Breast epithelium (tissue), 4 donors: ENCODE data around the gene FNDC3B. TPM values are rescaled to one million over a fixed set of nuclear protein-coding genes. Genes with fewer than 3 reads are reported as not detected.
A peak's percentile ranks its signal among the peaks of the same experiment; 100 is the strongest.

Experiments used
- DNase-seq, 2 donors: peaks; one replicate each; pipeline ENCODE4 v3.0.0-alpha.2; 2019; ENCODE audit warnings: low spot score in 2 of 2
- H3K27ac ChIP-seq, 2 donors: fragments of 200-600 bp; sonication (generic) in 1 of 2; one replicate each; pipeline ENCODE4 v1.5.1; 2016 to 2019; ENCODE audit warnings: mild to moderate bottlenecking in 1 of 2
- H3K27me3 ChIP-seq, 2 donors: fragments of 200-600 bp; sonication (generic) in 1 of 2; one replicate each; pipeline versions ENCODE4 v1.5.1 to v1.6.0; 2017 to 2019; ENCODE audit warnings: control low read depth in 1 of 2, mild to moderate bottlenecking in 1 of 2
- H3K36me3 ChIP-seq: fragments of 200-600 bp; one replicate; pipeline ENCODE4 v1.5.1; 2019
- H3K4me1 ChIP-seq, 2 donors: fragments of 200-600 bp; sonication (generic); one replicate each; pipeline ENCODE4 v1.5.1; 2016 to 2019; ENCODE audit warnings: control low read depth in 1 of 2
- H3K4me3 ChIP-seq, 3 donors: fragments of 200-600 bp; sonication (generic); 1 replicate in 2 of 3; 2 replicates in 1 of 3; pipeline ENCODE4 v1.5.1; 2016 to 2019; ENCODE audit warnings: mild to moderate bottlenecking in 3 of 3, moderate library complexity in 2 of 3
- H3K9me3 ChIP-seq, 2 donors: fragments of 200-600 bp; sonication (generic) in 1 of 2; one replicate each; pipeline ENCODE4 v1.5.1; 2016 to 2019; ENCODE audit warnings: control low read depth in 1 of 2
- CTCF ChIP-seq, 3 donors: fragments of 450-650 bp; IDR thresholded peaks; one replicate each; pipeline ENCODE4 v1.5.1; 2016 to 2017; ENCODE audit warnings: antibody characterized with exemption in 3 of 3, mild to moderate bottlenecking in 3 of 3, moderate library complexity in 3 of 3
- POLR2A ChIP-seq: fragments of 450-650 bp; IDR thresholded peaks from one replicate; pipeline ENCODE4 v1.6.1; 2016; ENCODE audit warnings: antibody characterized with exemption, mild to moderate bottlenecking, moderate library complexity
- POLR2AphosphoS5 ChIP-seq, 3 donors: sonication (generic); formaldehyde crosslinking; IDR thresholded peaks; one replicate each; pipeline ENCODE4 v1.6.1; 2017; ENCODE audit warnings: antibody characterized with exemption in 3 of 3
- intact Hi-C: fragments of 100-400 bp; cut with DNase I; formaldehyde crosslinking; loops from one replicate; pipeline ENCODE4 v1.15.1; 2023; ENCODE audit warnings: low total_unique reads
- total RNA-seq, 3 donors: library from RNA; depleted of rRNA; stranded (reverse); fragments of >200 nt; gene quantifications; one replicate each; pipeline ENCODE4 v1.1.0, GENCODE V29; 2016

FNDC3B gene
- total RNA-seq, 3 donors from 2014 or later = 131 to 172 (median 149) TPM

GRCh38 chr3:172135185-172135584 is 95.8 kb downstream of the FNDC3B start:
- TF ChIP-seq POLR2AphosphoS5 (IDR thresholded peaks at IDR 0.05) (no peak), CTCF (IDR thresholded peaks at IDR 0.05) (no peak), POLR2A (no peak)
- Histone ChIP-seq H3K27me3 (no peaks in the 10 kb centered on the region), H3K27ac (peak overlapping the region; percentile 73 to 82), H3K4me1 (peaks cover 5 to 41% of the 10 kb centered on the region in 2 donors), H3K9me3 (no peaks in the 10 kb centered on the region), H3K36me3 (no peaks in the 10 kb centered on the region), H3K4me3 (no peak overlapping the region)
- no peak for DNase-seq
- intact Hi-C loops = no loop called here

- Histone ChIP-seq H3K36me3 (no peaks in the 10 kb centered on the region), H3K4me3 (no peak overlapping the region), H3K4me1 (peaks cover 5 to 39% of the 10 kb centered on the region in 2 donors), H3K9me3 (no peaks in the 10 kb centered on the region), H3K27ac (peak overlapping the region; percentile 73 to 82), H3K27me3 (no peaks in the 10 kb centered on the region)
- no peak for DNase-seq
- intact Hi-C loops = loop anchor here (1.0 kb wide), 1 partner anchor 11 kb away; no protein-coding TSS in a partner anchor
- TF ChIP-seq CTCF (IDR thresholded peaks at IDR 0.05) (no peak), POLR2AphosphoS5 (IDR thresholded peaks at IDR 0.05) (no peak), POLR2A (no peak)
Measured at GRCh38 chr3:172135820-172136219, 96.4 kb downstream of the FNDC3B start.

- H3K36me3 ChIP-seq = no peaks in the 10 kb centered on the region
- TF ChIP-seq POLR2AphosphoS5 (IDR thresholded peaks at IDR 0.05) (no peak), CTCF (IDR thresholded peaks at IDR 0.05) (no peak), POLR2A (no peak)
- H3K4me3 ChIP-seq = no peak overlapping the region
- peaks cover 5 to 44% of the 10 kb centered on the region in 2 donors for H3K4me1 ChIP-seq
- no peaks in the 10 kb centered on the region for H3K27me3 ChIP-seq
- no peak for DNase-seq
- intact Hi-C loops = loop anchor here (1.0 kb wide), 1 partner anchor 11 kb away; no protein-coding TSS in a partner anchor
- no peaks in the 10 kb centered on the region for H3K9me3 ChIP-seq
- peak overlapping the region; percentile 73 to 82 for H3K27ac ChIP-seq
Measured at GRCh38 chr3:172136330-172136729, 97.0 kb downstream of the FNDC3B start.

GRCh38 chr3:172137287-172138192 is 98.2 kb downstream of the FNDC3B start:
- peaks cover 5 to 52% of the 10 kb centered on the region in 2 donors for H3K4me1 ChIP-seq
- intact Hi-C loops = no loop called here
- H3K27ac ChIP-seq = peak overlapping the region; percentile 73 to 82
- no peak for DNase-seq
- H3K4me3 ChIP-seq = no peak overlapping the region
- H3K9me3 ChIP-seq = no peaks in the 10 kb centered on the region
- H3K27me3 ChIP-seq = no peaks in the 10 kb centered on the region
- TF ChIP-seq CTCF (IDR thresholded peaks at IDR 0.05) (no peak), POLR2AphosphoS5 (IDR thresholded peaks at IDR 0.05) (peak in 1 of 3 donors; percentile 16), POLR2A (no peak)
- no peaks in the 10 kb centered on the region for H3K36me3 ChIP-seq

- Histone ChIP-seq H3K27ac (peak overlapping the region; percentile 73 to 82), H3K4me3 (no peak overlapping the region), H3K27me3 (no peaks in the 10 kb centered on the region), H3K36me3 (no peaks in the 10 kb centered on the region), H3K9me3 (no peaks in the 10 kb centered on the region), H3K4me1 (peaks cover 5 to 52% of the 10 kb centered on the region in 2 donors)
- DNase-seq = no peak
- intact Hi-C loops = no loop called here
- TF ChIP-seq POLR2A = no peak
- no peak for TF ChIP-seq POLR2AphosphoS5 (IDR thresholded peaks at IDR 0.05)
- TF ChIP-seq CTCF (IDR thresholded peaks at IDR 0.05) = no peak
Measured at GRCh38 chr3:172138193-172138537, 98.8 kb downstream of the FNDC3B start.
